Astrocyte (in vitro differentiated cells and primary cell): ENCODE results near the gene SMIM28. TPM values are rescaled to one million over a fixed set of nuclear protein-coding genes. Genes with fewer than 3 reads are reported as not detected.

Experiments used
- DNase-seq: peaks from one replicate; pipeline ENCODE4 v3.0.0-alpha.2; 2010; ENCODE audit warnings: low read depth
- FAIRE-seq: peaks from 2 replicates; lab custom pipeline; 2011; peaks lifted over from hg19 to GRCh38; lab: Jason Lieb, UNC
- H2AFZ ChIP-seq: 2 replicates; pipeline ENCODE4 v1.6.0; 2012; ENCODE audit warnings: low read depth, low read length, inconsistent platforms
- H3K27ac ChIP-seq: 2 replicates; pipeline ENCODE4 v1.5.1; 2011; ENCODE audit warnings: low read depth, low read length, inconsistent platforms
- H3K27me3 ChIP-seq: 2 replicates; pipeline ENCODE4 v1.6.0; 2011; ENCODE audit warnings: low read length, inconsistent platforms; ENCODE audit not compliant: insufficient read depth
- H3K36me3 ChIP-seq: 2 replicates; pipeline ENCODE4 v1.5.1; 2011; ENCODE audit warnings: low read length, inconsistent platforms; ENCODE audit not compliant: insufficient read depth
- H3K4me1 ChIP-seq: 2 replicates; pipeline ENCODE4 v1.5.1; 2011; ENCODE audit warnings: low read length, inconsistent platforms; ENCODE audit not compliant: insufficient read depth
- H3K4me2 ChIP-seq: 2 replicates; pipeline ENCODE4 v1.6.0; 2012; ENCODE audit warnings: low read length, inconsistent platforms
- H3K4me3 ChIP-seq: 2 replicates; pipeline ENCODE4 v1.5.1; 2011; ENCODE audit warnings: low read depth, mild to moderate bottlenecking, low read length, inconsistent platforms; ENCODE audit not compliant: insufficient read depth
- H3K79me2 ChIP-seq: 2 replicates; pipeline ENCODE4 v1.6.0; 2012; ENCODE audit warnings: mild to moderate bottlenecking, low read length, inconsistent platforms; ENCODE audit not compliant: insufficient read depth
- H3K9ac ChIP-seq: 2 replicates; pipeline ENCODE4 v1.6.0; 2012; ENCODE audit warnings: mild to moderate bottlenecking, low read length, inconsistent platforms
- H3K9me3 ChIP-seq: 2 replicates; pipeline ENCODE4 v1.5.1; 2012; ENCODE audit warnings: low read depth, mild to moderate bottlenecking, low read length, inconsistent platforms; ENCODE audit not compliant: insufficient read depth
- H4K20me1 ChIP-seq: 2 replicates; pipeline ENCODE4 v1.6.0; 2012; ENCODE audit warnings: low read length, inconsistent platforms; ENCODE audit not compliant: insufficient read depth
- H3K27ac Mint-ChIP-seq: one replicate; pipeline ENCODE4 v1.8.0; 2021; ENCODE audit warnings: mild to moderate bottlenecking, mixed read lengths; ENCODE audit not compliant: unreplicated experiment
- H3K27me3 Mint-ChIP-seq: one replicate; pipeline ENCODE4 v1.8.0; 2021; ENCODE audit warnings: low read depth, mixed read lengths; ENCODE audit not compliant: unreplicated experiment
- H3K36me3 Mint-ChIP-seq: one replicate; pipeline ENCODE4 v1.8.0; 2021; ENCODE audit warnings: low read depth, mixed read lengths; ENCODE audit not compliant: unreplicated experiment
- H3K4me1 Mint-ChIP-seq: one replicate; pipeline ENCODE4 v1.8.0; 2021; ENCODE audit warnings: low read depth, mixed read lengths; ENCODE audit not compliant: unreplicated experiment
- H3K4me3 Mint-ChIP-seq: one replicate; pipeline ENCODE4 v1.8.0; 2021; ENCODE audit warnings: mild to moderate bottlenecking, moderate library complexity, mixed read lengths; ENCODE audit not compliant: unreplicated experiment
- H3K9me3 Mint-ChIP-seq: one replicate; pipeline ENCODE4 v1.8.0; 2021; ENCODE audit warnings: mild to moderate bottlenecking, mixed read lengths; ENCODE audit not compliant: unreplicated experiment
- CTCF ChIP-seq: IDR thresholded peaks from 2 replicates; pipeline ENCODE4 v1.5.1; 2011; ENCODE audit warnings: low read depth, mild to moderate bottlenecking, inconsistent platforms, low read length, moderate library complexity; ENCODE audit not compliant: insufficient read depth
- EZH2 ChIP-seq: IDR thresholded peaks from 2 replicates; pipeline ENCODE4 v1.6.1; 2012; ENCODE audit warnings: mild to moderate bottlenecking, low read length, inconsistent platforms; ENCODE audit not compliant: insufficient read depth
- total RNA-seq: library from RNA; stranded (reverse); gene quantifications from 2 replicates; pipeline ENCODE4 v1.2.1, GENCODE V29; 2021

Gene SMIM28
- total RNA-seq, 1 donor from 2014 or later = not detected

DNA sequence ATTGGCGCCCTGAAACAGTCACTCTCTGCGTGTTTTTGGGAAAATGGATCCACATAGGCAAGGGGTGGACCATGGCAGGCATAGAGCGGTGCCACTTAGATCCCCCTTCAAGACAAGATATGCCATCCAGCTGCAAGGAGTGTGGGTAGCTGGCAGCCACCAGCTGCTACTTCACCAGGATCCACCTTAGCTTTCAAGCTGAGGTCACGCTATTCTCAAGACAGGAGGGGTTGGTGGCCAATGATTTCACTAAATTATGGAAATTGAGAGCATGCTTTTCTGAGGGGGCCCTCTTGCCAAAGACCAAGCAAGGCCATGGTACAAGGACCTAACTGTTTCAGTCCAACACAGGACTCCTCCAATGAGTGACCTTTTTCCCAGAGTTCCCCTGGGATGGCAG, 42.7 kb downstream of the SMIM28 start:
- no peak overlapping the region for H3K4me3 ChIP-seq
- Mint-ChIP-seq H3K27me3 (no peaks in the 10 kb centered on the region), H3K4me3 (no peak overlapping the region)

GRCh38 chr6:138421089-138421488, 43.4 kb downstream of the SMIM28 start:
- Histone ChIP-seq H3K9me3 (no peaks in the 10 kb centered on the region), H3K4me3 (no peak overlapping the region), H3K36me3 (peaks cover 4% of the 10 kb centered on the region), H3K27me3 (no peaks in the 10 kb centered on the region), H3K9ac (no peak overlapping the region), H3K4me1 (no peaks in the 10 kb centered on the region), H3K79me2 (no peaks in the 10 kb centered on the region), H3K27ac (no peak overlapping the region), H4K20me1 (no peaks in the 10 kb centered on the region), H3K4me2 (no peak overlapping the region), H2AFZ (no peak overlapping the region)
- FAIRE-seq (no peak), DNase-seq (no peak)
- H3K4me3 Mint-ChIP-seq = no peak overlapping the region
- H3K36me3 Mint-ChIP-seq = peaks cover 5% of the 10 kb centered on the region
- no peaks in the 10 kb centered on the region for H3K27me3 Mint-ChIP-seq
- no peak overlapping the region for H3K27ac Mint-ChIP-seq
- no peaks in the 10 kb centered on the region for H3K9me3 Mint-ChIP-seq
- H3K4me1 Mint-ChIP-seq = no peaks in the 10 kb centered on the region
- TF ChIP-seq EZH2 = no peak
- no peak for TF ChIP-seq CTCF

More for the DNA sequence above, 42.7 kb downstream of the SMIM28 start:
- Histone ChIP-seq H3K4me1 (no peaks in the 10 kb centered on the region), H2AFZ (no peak overlapping the region), H3K4me2 (no peak overlapping the region), H3K79me2 (no peaks in the 10 kb centered on the region), H4K20me1 (no peaks in the 10 kb centered on the region), H3K27ac (no peak overlapping the region), H3K9ac (no peak overlapping the region), H3K36me3 (peaks cover 4% of the 10 kb centered on the region), H3K27me3 (no peaks in the 10 kb centered on the region), H3K9me3 (no peaks in the 10 kb centered on the region)
- TF ChIP-seq CTCF = no peak
- no peak for TF ChIP-seq EZH2
- H3K27ac Mint-ChIP-seq = no peak overlapping the region
- no peaks in the 10 kb centered on the region for H3K9me3 Mint-ChIP-seq
- no peak for DNase-seq
- no peak for FAIRE-seq
- peaks cover 5% of the 10 kb centered on the region for H3K36me3 Mint-ChIP-seq
- H3K4me1 Mint-ChIP-seq = no peaks in the 10 kb centered on the region

- Histone ChIP-seq H3K4me3 (no peak overlapping the region), H2AFZ (no peak overlapping the region), H3K9ac (no peak overlapping the region), H3K4me1 (no peaks in the 10 kb centered on the region), H4K20me1 (no peaks in the 10 kb centered on the region), H3K79me2 (no peaks in the 10 kb centered on the region), H3K9me3 (no peaks in the 10 kb centered on the region), H3K4me2 (no peak overlapping the region), H3K36me3 (peaks cover 4% of the 10 kb centered on the region), H3K27ac (no peak overlapping the region), H3K27me3 (no peaks in the 10 kb centered on the region)
- DNase-seq (no peak), FAIRE-seq (no peak)
- no peaks in the 10 kb centered on the region for H3K9me3 Mint-ChIP-seq
- TF ChIP-seq CTCF = no peak
- TF ChIP-seq EZH2 = no peak
- H3K27ac Mint-ChIP-seq = no peak overlapping the region
- no peaks in the 10 kb centered on the region for H3K27me3 Mint-ChIP-seq
- H3K4me3 Mint-ChIP-seq = no peak overlapping the region
- H3K36me3 Mint-ChIP-seq = peaks cover 5% of the 10 kb centered on the region
- no peaks in the 10 kb centered on the region for H3K4me1 Mint-ChIP-seq
Observed at GRCh38 chr6:138421608-138422007, 43.9 kb downstream of the SMIM28 start.
